ENCODE measurements around the gene CISTR.

Gene CISTR

GRCh38 chr12:53752192-53752601 is 418 bp upstream of the CISTR start:
- no peak overlapping the region for H3K4me3 ChIP-seq (ENCODE audit: low read depth, low read length)
- no peak for TF ChIP-seq CTCF (IDR thresholded peaks at IDR 0.05; ENCODE audit: low read depth, low read length)

GRCh38 chr12:53750812-53751335 is 905 bp downstream of the CISTR start:
- no peak for TF ChIP-seq CTCF (IDR thresholded peaks at IDR 0.05; ENCODE audit: low read depth, low read length)
- H3K4me3 ChIP-seq (ENCODE audit: low read depth, low read length): peak overlapping the region; percentile 38

GRCh38 chr12:53749986-53750811 is 1.6 kb downstream of the CISTR start:
- TF ChIP-seq CTCF (IDR thresholded peaks at IDR 0.05; ENCODE audit: low read depth, low read length): no peak
- no peak overlapping the region for H3K4me3 ChIP-seq (ENCODE audit: low read depth, low read length)

- TF ChIP-seq CTCF (IDR thresholded peaks at IDR 0.05; ENCODE audit: low read depth, low read length): no peak
- H3K4me3 ChIP-seq (ENCODE audit: low read depth, low read length): no peak overlapping the region
These were observed 3.5 kb downstream of the CISTR start for GRCh38 chr12:53748072-53748840.

GRCh38 chr12:53747095-53747494 is 4.7 kb downstream of the CISTR start:
- H3K4me3 ChIP-seq (ENCODE audit: low read depth, low read length): no peak overlapping the region
- no peak for TF ChIP-seq CTCF (IDR thresholded peaks at IDR 0.05; ENCODE audit: low read depth, low read length)

GRCh38 chr12:53746592-53747092 is 5.1 kb downstream of the CISTR start:
- TF ChIP-seq CTCF (IDR thresholded peaks at IDR 0.05; ENCODE audit: low read depth, low read length): peak; percentile 99
- no peak overlapping the region for H3K4me3 ChIP-seq (ENCODE audit: low read depth, low read length)
